Neural cell (in vitro differentiated cells): ENCODE measurements around the gene NEDD1. TPM values are rescaled to one million over a fixed set of nuclear protein-coding genes. Genes with fewer than 3 reads are reported as not detected.

ENCODE experiments used
- H2AFZ ChIP-seq: fragments of 200-600, 300-800 bp; sonication (generic), shearing (Covaris generic); 2 replicates; pipeline ENCODE4 v1.6.0; 2014; ENCODE audit warnings: low read depth, mild to moderate bottlenecking, antibody characterized with exemption, low read length, moderate library complexity
- H3F3A ChIP-seq: fragments of 200-600 bp; shearing (Covaris generic); 2 replicates; pipeline ENCODE4 v1.6.1; 2016; ENCODE audit warnings: mild to moderate bottlenecking, moderate library complexity, mixed read lengths, antibody characterized with exemption, low read length; ENCODE audit not compliant: insufficient read depth, poor library complexity, severe bottlenecking
- H3K27ac ChIP-seq: fragments of 200-600, 300-800 bp; sonication (generic), shearing (Covaris generic); 2 replicates; pipeline ENCODE4 v1.5.1; 2014; ENCODE audit warnings: mild to moderate bottlenecking, low read length, moderate library complexity
- H3K27me3 ChIP-seq: fragments of 300-800, 200-600 bp; sonication (generic), shearing (Covaris generic); 2 replicates; pipeline ENCODE4 v1.6.0; 2014; ENCODE audit warnings: mild to moderate bottlenecking, low read depth, low read length, moderate library complexity; ENCODE audit not compliant: insufficient read depth
- H3K36me3 ChIP-seq: fragments of 300-800, 200-600 bp; sonication (generic), shearing (Covaris generic); 2 replicates; pipeline ENCODE4 v1.5.1; 2014; ENCODE audit warnings: mild to moderate bottlenecking, antibody characterized with exemption, low read length, moderate library complexity; ENCODE audit not compliant: insufficient read depth
- H3K4me2 ChIP-seq: fragments of 300-800, 200-600 bp; sonication (generic), shearing (Covaris generic); 2 replicates; pipeline ENCODE4 v1.6.0; 2014; ENCODE audit warnings: mild to moderate bottlenecking, low read length
- H3K4me3 ChIP-seq: fragments of 300-800, 200-600 bp; sonication (generic), shearing (Covaris generic); 2 replicates; pipeline ENCODE4 v1.5.1; 2014; ENCODE audit warnings: mild to moderate bottlenecking, low read length, moderate library complexity
- H3K79me2 ChIP-seq: fragments of 200-600 bp; shearing (Covaris generic); replicated peaks from 2 replicates; pipeline ENCODE4 v1.6.0; 2014; ENCODE audit warnings: mild to moderate bottlenecking, low read length, moderate library complexity; ENCODE audit not compliant: insufficient read depth
- H3K9ac ChIP-seq: fragments of 300-800, 200-600 bp; sonication (generic), shearing (Covaris generic); 2 replicates; pipeline ENCODE4 v1.6.1; 2016; ENCODE audit warnings: mild to moderate bottlenecking, low read length, mixed read lengths
- H3K9me2 ChIP-seq: fragments of 200-600 bp; shearing (Covaris generic); 2 replicates; pipeline ENCODE4 v1.6.1; 2016; ENCODE audit warnings: mild to moderate bottlenecking, low read length, mixed read lengths; ENCODE audit not compliant: insufficient read depth
- H3K9me3 ChIP-seq: fragments of 200-600, 300-800 bp; sonication (generic), shearing (Covaris generic); 2 replicates; pipeline ENCODE4 v1.6.1; 2016; ENCODE audit warnings: mild to moderate bottlenecking, mixed run types, low read length, moderate library complexity, mixed read lengths
- H4K20me1 ChIP-seq: fragments of 200-600 bp; shearing (Covaris generic); 2 replicates; pipeline ENCODE4 v1.6.1; 2016; ENCODE audit warnings: mild to moderate bottlenecking, mixed run types; ENCODE audit not compliant: insufficient read depth
- CTCF ChIP-seq: fragments of 450-650 bp; IDR thresholded peaks from 2 replicates; pipeline ENCODE4 v1.5.1; 2014; ENCODE audit warnings: antibody characterized with exemption, mild to moderate bottlenecking, moderate library complexity; ENCODE audit not compliant: poor library complexity, severe bottlenecking
- EP300 ChIP-seq: fragments of 450-650 bp; conservative IDR thresholded peaks from 2 replicates; pipeline ENCODE4 v1.6.1; 2014; ENCODE audit warnings: antibody characterized with exemption, mild to moderate bottlenecking, moderate library complexity; ENCODE audit not compliant: poor library complexity, severe bottlenecking
- EZH2 ChIP-seq: fragments of 200-600, 300-800 bp; shearing (Covaris generic), sonication (generic); IDR thresholded peaks from 2 replicates; pipeline ENCODE4 v1.6.1; 2014; ENCODE audit warnings: antibody characterized with exemption, low read length, borderline replicate concordance, mild to moderate bottlenecking; ENCODE audit not compliant: insufficient read depth, poor library complexity, severe bottlenecking
- MXI1 ChIP-seq: fragments of 450-650 bp; conservative IDR thresholded peaks from 2 replicates; pipeline ENCODE4 v1.6.1; 2014; ENCODE audit warnings: antibody characterized with exemption, mild to moderate bottlenecking; ENCODE audit not compliant: poor library complexity, severe bottlenecking
- POLR2AphosphoS5 ChIP-seq: IDR thresholded peaks from 2 replicates; pipeline ENCODE4 v1.6.1; 2012
- RAD21 ChIP-seq: fragments of 450-650 bp; conservative IDR thresholded peaks from 2 replicates; pipeline ENCODE4 v1.6.1; 2014; ENCODE audit warnings: antibody characterized with exemption, mild to moderate bottlenecking, moderate library complexity
- SMC3 ChIP-seq: fragments of 450-650 bp; conservative IDR thresholded peaks from 2 replicates; pipeline ENCODE4 v1.6.1; 2014; ENCODE audit warnings: antibody characterized with exemption, mild to moderate bottlenecking, moderate library complexity; ENCODE audit not compliant: poor library complexity
- TAF1 ChIP-seq: IDR thresholded peaks from 2 replicates; pipeline ENCODE4 v1.6.1; 2012; ENCODE audit warnings: low read depth
- polyA plus RNA-seq: library from polyadenylated mRNA; depleted of rRNA; stranded (reverse); fragments of >200 nt; gene quantifications from 2 replicates; pipeline ENCODE4 v1.2.3, GENCODE V29; 2014
- TF ChIP-seq, protein P1 (sequence below): IDR thresholded peaks from 2 replicates; pipeline ENCODE4 v1.6.1; 2012; ENCODE audit warnings: borderline replicate concordance

NEDD1 gene
- polyA plus RNA-seq, 1 donor from 2014 or later: 3.8 TPM

DNA sequence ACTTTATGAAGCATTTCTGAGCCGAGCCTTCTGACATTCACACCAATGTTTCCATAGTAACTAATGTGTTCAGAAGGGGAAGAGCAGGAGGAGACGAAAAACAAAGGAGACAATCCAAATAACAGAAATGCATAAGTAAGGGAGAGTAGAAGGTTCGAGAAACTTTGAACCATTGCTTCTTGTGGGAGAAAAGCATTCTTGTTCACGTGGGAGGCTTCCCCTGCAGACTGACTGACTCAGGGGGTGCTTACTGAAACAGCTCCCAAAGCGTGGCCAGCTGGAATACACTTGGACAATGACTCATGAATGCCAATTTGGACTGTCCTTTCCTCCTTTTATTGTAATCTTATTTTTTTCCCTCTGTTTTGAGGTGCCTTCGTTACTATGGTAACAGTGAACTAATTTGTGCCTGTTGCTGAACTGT lies 73.9 kb downstream of the NEDD1 start:
- Histone ChIP-seq H3K4me2 (peak overlapping the region; percentile 44), H3K9me3 (no peaks in the 10 kb centered on the region), H4K20me1 (no peaks in the 10 kb centered on the region), H3K27ac (peak overlapping the region; percentile 44), H3F3A (no peaks in the 10 kb centered on the region), H3K79me2 (no peaks in the 10 kb centered on the region), H3K4me3 (peak overlapping the region; percentile 40), H3K9me2 (no peaks in the 10 kb centered on the region), H3K9ac (no peak overlapping the region), H2AFZ (no peak overlapping the region), H3K27me3 (no peaks in the 10 kb centered on the region), H3K36me3 (no peaks in the 10 kb centered on the region)
- TF ChIP-seq EP300 (peak; percentile 34), MXI1 (peak; percentile 28), CTCF (no peak), POLR2AphosphoS5 (no peak), EZH2 (no peak), SMC3 (no peak), RAD21 (no peak), TAF1 (no peak)
- TF ChIP-seq, protein P1, sequence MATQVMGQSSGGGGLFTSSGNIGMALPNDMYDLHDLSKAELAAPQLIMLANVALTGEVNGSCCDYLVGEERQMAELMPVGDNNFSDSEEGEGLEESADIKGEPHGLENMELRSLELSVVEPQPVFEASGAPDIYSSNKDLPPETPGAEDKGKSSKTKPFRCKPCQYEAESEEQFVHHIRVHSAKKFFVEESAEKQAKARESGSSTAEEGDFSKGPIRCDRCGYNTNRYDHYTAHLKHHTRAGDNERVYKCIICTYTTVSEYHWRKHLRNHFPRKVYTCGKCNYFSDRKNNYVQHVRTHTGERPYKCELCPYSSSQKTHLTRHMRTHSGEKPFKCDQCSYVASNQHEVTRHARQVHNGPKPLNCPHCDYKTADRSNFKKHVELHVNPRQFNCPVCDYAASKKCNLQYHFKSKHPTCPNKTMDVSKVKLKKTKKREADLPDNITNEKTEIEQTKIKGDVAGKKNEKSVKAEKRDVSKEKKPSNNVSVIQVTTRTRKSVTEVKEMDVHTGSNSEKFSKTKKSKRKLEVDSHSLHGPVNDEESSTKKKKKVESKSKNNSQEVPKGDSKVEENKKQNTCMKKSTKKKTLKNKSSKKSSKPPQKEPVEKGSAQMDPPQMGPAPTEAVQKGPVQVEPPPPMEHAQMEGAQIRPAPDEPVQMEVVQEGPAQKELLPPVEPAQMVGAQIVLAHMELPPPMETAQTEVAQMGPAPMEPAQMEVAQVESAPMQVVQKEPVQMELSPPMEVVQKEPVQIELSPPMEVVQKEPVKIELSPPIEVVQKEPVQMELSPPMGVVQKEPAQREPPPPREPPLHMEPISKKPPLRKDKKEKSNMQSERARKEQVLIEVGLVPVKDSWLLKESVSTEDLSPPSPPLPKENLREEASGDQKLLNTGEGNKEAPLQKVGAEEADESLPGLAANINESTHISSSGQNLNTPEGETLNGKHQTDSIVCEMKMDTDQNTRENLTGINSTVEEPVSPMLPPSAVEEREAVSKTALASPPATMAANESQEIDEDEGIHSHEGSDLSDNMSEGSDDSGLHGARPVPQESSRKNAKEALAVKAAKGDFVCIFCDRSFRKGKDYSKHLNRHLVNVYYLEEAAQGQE: no peak

GRCh38 chr12:96981911-96982310 lies 74.9 kb downstream of the NEDD1 start:
- Histone ChIP-seq H3K9ac (no peak overlapping the region), H3F3A (no peaks in the 10 kb centered on the region), H3K9me2 (no peaks in the 10 kb centered on the region), H2AFZ (no peak overlapping the region), H3K4me3 (no peak overlapping the region), H3K9me3 (no peaks in the 10 kb centered on the region), H3K79me2 (no peaks in the 10 kb centered on the region), H4K20me1 (no peaks in the 10 kb centered on the region), H3K36me3 (no peaks in the 10 kb centered on the region), H3K27ac (no peak overlapping the region), H3K4me2 (no peak overlapping the region), H3K27me3 (no peaks in the 10 kb centered on the region)
- TF ChIP-seq EZH2 (no peak), RAD21 (no peak), CTCF (no peak), SMC3 (no peak), TAF1 (no peak), POLR2AphosphoS5 (no peak), EP300 (no peak), MXI1 (no peak)
- TF ChIP-seq, protein P1: no peak
